Duodenal mucosa (tissue), 2 donors: Measurements from ENCODE around the gene HSF5.

Experiments used
- H3K27ac ChIP-seq: one replicate; pipeline ENCODE4 v1.7.0; 2013; ENCODE audit warnings: low read depth, low read length
- H3K27me3 ChIP-seq, 2 donors: one replicate each; pipeline ENCODE4 v1.7.0; 2013; ENCODE audit warnings: low read length in 2 of 2, control low read depth in 1 of 2; ENCODE audit not compliant: insufficient read depth in 2 of 2, control insufficient read depth in 1 of 2
- H3K36me3 ChIP-seq, 2 donors: one replicate each; pipeline ENCODE4 v1.7.0; 2013; ENCODE audit warnings: low read length in 2 of 2, control low read depth in 1 of 2; ENCODE audit not compliant: insufficient read depth in 2 of 2, control insufficient read depth in 1 of 2
- H3K4me1 ChIP-seq, 2 donors: one replicate each; pipeline ENCODE4 v1.7.0; 2013; ENCODE audit warnings: low read length in 2 of 2, control low read depth in 1 of 2; ENCODE audit not compliant: insufficient read depth in 2 of 2, control insufficient read depth in 1 of 2
- H3K4me3 ChIP-seq, 2 donors: one replicate each; pipeline ENCODE4 v1.7.0; 2013; ENCODE audit warnings: low read length in 2 of 2, low read depth in 1 of 2
- H3K9ac ChIP-seq, 2 donors: one replicate each; pipeline ENCODE4 v1.7.0; 2013; ENCODE audit warnings: low read length in 2 of 2, low read depth in 1 of 2
- H3K9me3 ChIP-seq, 2 donors: one replicate each; pipeline ENCODE4 v1.7.0; 2013; ENCODE audit warnings: low read length in 2 of 2, control low read depth in 1 of 2; ENCODE audit not compliant: control insufficient read depth in 1 of 2

The HSF5 gene

DNA sequence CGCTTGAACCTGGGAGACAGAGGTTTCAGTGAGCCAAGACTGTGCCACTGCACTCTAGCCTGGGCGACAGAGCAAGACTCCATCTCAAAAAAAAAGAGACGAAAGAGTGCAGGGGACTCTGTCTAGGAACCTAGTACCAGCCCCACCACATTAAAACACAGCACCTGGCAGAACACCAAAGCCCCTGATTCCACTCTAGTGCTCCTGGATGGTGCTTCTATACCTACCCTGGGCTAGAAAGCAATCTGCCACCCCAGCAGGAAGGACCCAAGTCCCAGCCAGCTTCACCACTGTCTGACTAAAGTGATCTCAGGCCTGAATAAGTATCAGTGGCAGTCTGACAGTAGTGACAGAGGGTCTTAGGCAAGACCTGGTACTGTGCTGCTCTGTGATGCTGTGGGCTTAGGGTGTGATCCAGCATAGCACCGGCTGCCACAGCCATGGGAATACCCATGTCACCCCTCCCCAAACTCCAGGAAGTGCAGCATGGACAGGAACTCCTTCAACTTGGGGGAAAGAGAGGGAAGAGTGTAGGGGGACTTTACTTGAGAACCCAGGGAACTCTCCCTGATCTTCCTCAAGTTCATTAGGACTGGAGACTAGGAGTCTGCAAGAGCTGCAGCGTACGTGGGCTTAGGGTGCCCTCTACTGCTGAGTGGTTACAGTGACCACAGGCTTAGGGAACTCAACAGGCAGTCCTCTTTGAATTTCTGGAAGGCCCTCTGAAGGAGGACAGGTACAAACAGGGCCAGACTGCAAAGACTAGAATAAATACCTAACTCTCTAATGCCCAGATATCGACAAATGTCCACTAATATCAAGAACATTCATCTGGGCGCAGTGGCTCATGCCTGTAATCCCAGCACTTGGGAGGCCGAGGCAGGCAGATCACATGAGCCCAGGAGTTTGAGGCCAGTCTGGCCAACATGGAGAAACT is 40.9 kb downstream of the HSF5 start:
- Histone ChIP-seq H3K36me3 (no peaks in the 10 kb centered on the region), H3K27ac (no peak overlapping the region), H3K27me3 (no peaks in the 10 kb centered on the region), H3K9ac (no peak overlapping the region), H3K4me3 (no peak overlapping the region), H3K4me1 (no peaks in the 10 kb centered on the region), H3K9me3 (no peaks in the 10 kb centered on the region)

DNA sequence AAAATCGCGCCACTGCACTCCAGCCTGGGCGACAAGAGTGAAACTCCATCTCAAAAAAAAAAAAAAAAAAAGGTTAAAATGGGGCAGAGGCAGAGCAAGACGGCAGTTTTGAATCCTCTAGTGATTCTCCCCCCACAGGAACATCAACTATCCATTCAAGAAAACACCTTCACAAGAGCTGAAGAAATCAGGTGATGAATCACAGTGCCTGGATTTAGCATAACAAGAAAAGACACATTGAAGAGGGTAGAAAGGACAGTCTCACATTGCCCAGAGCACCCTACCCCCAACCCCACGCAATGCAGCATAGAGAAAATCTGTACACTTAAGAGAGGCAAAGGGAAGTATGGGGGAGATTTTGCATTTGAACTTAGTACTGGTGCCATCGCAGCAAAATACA is 42.1 kb downstream of the HSF5 start:
- no peak overlapping the region for H3K9ac ChIP-seq
- no peak overlapping the region for H3K4me3 ChIP-seq
- H3K36me3 ChIP-seq: no peaks in the 10 kb centered on the region
- H3K27ac ChIP-seq: no peak overlapping the region
- no peaks in the 10 kb centered on the region for H3K9me3 ChIP-seq
- H3K4me1 ChIP-seq: no peaks in the 10 kb centered on the region
- H3K27me3 ChIP-seq: no peaks in the 10 kb centered on the region

DNA sequence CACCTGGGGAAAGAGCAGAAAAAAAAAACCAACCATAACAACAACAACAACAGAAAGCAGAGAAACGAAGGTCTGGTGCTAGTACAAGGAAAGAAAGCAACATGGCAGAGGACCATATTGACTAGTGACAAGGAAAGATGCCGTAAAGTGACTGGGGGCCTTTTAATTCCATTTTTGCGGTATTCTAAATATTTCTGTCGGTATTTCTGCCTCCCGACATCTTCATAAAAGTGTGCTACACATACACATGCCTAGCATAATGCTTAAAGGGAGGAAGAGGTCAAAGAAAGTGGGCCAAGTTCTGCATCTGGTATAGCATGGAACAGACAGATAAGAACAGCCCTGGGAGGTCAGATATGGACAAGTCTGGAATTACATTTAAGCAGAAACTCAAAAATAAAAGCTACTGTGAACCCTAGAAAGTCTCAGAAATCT is 51.4 kb downstream of the HSF5 start:
- no peak overlapping the region for H3K27ac ChIP-seq
- no peaks in the 10 kb centered on the region for H3K36me3 ChIP-seq
- H3K4me1 ChIP-seq: no peaks in the 10 kb centered on the region
- H3K9me3 ChIP-seq: no peaks in the 10 kb centered on the region
- no peak overlapping the region for H3K4me3 ChIP-seq
- H3K9ac ChIP-seq: no peak overlapping the region
- no peaks in the 10 kb centered on the region for H3K27me3 ChIP-seq

DNA sequence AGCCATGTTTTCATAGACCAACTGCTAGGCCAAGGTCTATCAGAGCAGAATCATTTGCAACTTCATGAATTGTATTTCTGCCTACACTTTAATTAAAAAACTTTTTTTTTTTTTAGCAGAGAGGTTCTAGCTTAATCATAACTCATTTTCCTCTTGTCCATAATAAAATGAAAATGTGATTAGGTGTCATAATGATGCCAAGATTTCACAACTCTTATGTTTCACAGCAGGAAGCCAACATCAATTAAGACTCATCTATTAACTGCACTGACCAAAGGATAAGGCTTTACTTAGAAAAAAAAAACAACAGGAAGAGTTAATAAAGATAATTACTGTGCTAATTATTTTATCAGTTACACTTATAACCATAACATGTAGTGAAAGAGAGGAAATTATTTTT is 52.0 kb downstream of the HSF5 start:
- Histone ChIP-seq H3K9me3 (no peaks in the 10 kb centered on the region), H3K4me3 (no peak overlapping the region), H3K9ac (no peak overlapping the region), H3K36me3 (no peaks in the 10 kb centered on the region), H3K27me3 (no peaks in the 10 kb centered on the region), H3K27ac (no peak overlapping the region), H3K4me1 (no peaks in the 10 kb centered on the region)

DNA sequence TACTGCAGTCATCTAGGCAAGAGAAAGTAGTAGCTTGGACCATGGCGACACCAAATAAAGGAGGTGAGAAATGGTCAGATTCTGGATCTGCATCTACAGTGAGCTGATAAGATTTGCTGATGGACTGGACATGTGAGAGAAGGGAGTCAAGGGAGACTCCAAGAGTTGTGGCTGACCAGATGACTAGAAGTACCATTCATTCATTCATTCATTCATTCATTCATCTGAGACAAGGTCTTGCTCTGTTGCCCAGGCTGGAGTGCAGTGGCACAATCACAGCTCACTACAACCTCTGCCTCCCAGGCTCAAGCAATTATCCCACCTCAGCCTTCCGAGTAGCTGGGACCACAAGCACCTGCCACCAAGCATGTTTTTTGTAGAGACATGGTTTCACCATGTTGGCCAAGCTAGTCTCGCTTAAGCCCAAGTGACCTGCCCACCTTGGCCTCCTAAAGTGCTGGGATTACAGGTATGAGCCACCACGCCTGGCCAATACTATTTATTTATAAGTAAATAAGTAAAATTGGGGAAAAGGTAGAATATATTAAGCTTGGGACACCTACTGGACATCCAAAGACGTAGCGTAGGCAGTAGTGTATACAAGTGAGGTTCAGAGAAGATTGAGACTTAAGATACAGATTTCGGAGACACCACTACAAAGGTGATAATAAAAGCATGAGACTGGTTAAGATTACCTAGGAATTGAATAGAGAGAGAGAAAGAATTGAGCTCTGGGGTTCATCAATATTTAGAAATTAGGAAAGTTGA is 55.2 kb downstream of the HSF5 start:
- no peak overlapping the region for H3K27ac ChIP-seq
- no peaks in the 10 kb centered on the region for H3K36me3 ChIP-seq
- H3K4me1 ChIP-seq: no peaks in the 10 kb centered on the region
- no peaks in the 10 kb centered on the region for H3K27me3 ChIP-seq
- H3K4me3 ChIP-seq: no peak overlapping the region
- H3K9me3 ChIP-seq: no peaks in the 10 kb centered on the region
- no peak overlapping the region for H3K9ac ChIP-seq

DNA sequence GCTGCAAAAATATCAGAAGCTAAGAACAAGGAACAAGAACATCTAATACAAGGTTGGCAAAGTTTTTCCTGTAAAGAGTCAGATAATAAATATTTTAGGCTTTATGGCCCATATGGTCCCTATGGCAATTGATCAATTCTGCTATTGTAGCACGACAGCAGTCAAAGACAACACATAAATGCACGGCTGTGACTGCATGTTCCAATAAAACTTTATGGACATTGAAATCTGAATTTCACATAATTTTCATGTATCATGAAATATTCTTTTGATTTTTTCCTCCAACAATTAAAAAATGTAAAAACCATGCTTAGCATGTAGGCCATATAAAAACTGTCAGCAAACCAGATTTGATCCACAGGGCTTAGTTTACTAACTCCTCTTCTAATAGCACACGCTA is 60.4 kb downstream of the HSF5 start:
- H3K36me3 ChIP-seq: no peaks in the 10 kb centered on the region
- no peaks in the 10 kb centered on the region for H3K27me3 ChIP-seq
- no peak overlapping the region for H3K9ac ChIP-seq
- H3K4me1 ChIP-seq: no peaks in the 10 kb centered on the region
- no peak overlapping the region for H3K4me3 ChIP-seq
- no peaks in the 10 kb centered on the region for H3K9me3 ChIP-seq
- no peak overlapping the region for H3K27ac ChIP-seq

DNA sequence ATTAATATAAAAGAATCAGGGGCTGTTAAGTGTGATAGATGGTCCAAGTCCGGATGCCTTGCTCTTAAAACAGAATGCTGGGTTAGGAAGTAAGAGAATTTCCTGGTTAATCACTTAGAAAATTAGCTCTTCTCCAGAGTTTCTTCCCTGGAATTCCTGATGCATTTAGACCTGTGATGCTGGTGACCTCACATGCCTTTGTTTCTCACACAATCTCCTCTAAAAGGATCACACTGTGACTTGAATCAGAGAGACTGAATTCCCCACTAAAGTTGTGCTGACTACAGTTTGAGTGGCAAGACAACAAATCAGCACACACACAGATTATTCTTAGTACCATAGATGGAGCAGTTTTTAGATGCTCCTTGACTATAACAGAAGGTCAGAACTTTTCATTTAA is 66.5 kb downstream of the HSF5 start:
- H3K9ac ChIP-seq: no peak overlapping the region
- H3K36me3 ChIP-seq: no peaks in the 10 kb centered on the region

DNA sequence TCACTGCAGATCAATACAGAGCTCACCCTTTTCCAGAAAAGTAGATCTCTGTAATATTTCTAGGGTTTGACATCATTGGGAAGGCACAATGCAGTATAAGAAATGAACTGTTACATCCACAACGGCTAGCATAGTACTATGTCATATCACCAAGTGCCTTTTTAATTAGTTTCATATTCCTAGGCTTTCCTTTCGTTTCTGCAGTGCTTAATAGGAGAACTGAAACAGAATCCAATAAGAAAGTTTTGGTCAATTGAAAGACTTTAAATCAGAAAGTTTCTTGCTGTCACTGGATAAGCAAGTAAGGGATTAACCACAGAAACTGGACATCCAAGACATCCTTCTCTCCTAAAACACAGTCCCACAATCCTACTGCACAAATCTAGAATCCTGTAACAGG is 67.4 kb downstream of the HSF5 start:
- H3K4me1 ChIP-seq: peaks cover 8 to 14% of the 10 kb centered on the region in 2 donors
- no peak overlapping the region for H3K9ac ChIP-seq
- no peak overlapping the region for H3K27ac ChIP-seq
- H3K9me3 ChIP-seq: no peaks in the 10 kb centered on the region
- H3K36me3 ChIP-seq: no peaks in the 10 kb centered on the region
- no peaks in the 10 kb centered on the region for H3K27me3 ChIP-seq
- H3K4me3 ChIP-seq: no peak overlapping the region

More for the DNA sequence above, 66.5 kb downstream of the HSF5 start:
- Histone ChIP-seq H3K9me3 (no peaks in the 10 kb centered on the region), H3K27me3 (no peaks in the 10 kb centered on the region), H3K4me3 (no peak overlapping the region), H3K27ac (no peak overlapping the region), H3K4me1 (peaks cover 8 to 14% of the 10 kb centered on the region in 2 donors)

DNA sequence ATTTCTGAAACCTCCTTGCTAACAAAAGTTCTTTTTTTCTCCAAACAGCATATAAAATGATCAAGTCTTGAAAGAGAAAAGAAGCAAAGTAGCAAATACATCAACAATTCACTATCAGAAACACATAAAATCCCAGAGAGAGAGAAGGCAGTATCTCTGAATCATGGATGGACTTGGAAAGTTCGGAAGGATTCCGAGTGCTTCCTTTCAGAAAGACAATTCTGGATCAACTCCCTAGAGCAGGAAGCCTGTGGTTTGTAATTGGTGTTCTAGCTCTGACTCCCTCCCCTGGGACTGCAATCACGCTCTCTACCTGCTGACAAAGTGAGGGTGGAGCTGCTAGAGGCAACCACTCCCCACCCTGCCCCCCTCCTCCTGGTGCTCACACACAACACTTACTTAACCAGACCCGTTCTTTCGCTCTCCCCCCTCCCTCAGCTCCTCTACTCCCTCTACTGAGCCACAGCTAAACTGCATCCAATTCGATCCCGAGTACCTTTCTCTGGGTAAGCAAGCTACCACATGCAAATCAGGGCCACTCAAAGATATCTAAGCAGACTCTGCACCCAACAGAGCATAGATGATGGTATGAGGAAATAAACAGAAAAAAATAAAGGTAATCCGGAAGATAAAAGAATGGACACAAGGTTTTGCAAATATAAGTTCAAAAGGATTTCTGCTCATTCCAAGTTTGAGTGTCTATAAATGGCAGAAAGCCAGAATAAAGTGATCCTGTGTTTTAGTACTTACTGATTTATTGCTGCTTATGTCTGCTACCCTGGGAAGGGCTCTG is 70.7 kb downstream of the HSF5 start, which contains the start of gene RNF43:
Gene RNF43, minus strand, starts transcription at position 235 of the 793 bp plus-strand sequence. CDS start 1,957 bp downstream, outside the sequence.
- H3K36me3 ChIP-seq: no peaks in the 10 kb centered on the region
- H3K4me3 ChIP-seq: peak within 1 kb of the TSS; percentile 69 to 73
- peak within 1 kb of the TSS; percentile 53 to 91 for H3K9ac ChIP-seq
- peaks cover 8 to 14% of the 10 kb centered on the region in 2 donors for H3K4me1 ChIP-seq
- no peaks in the 10 kb centered on the region for H3K9me3 ChIP-seq
- H3K27me3 ChIP-seq: no peaks in the 10 kb centered on the region
- peak within 1 kb of the TSS; percentile 53 for H3K27ac ChIP-seq
